RWPE2 (cell line): Measurements from ENCODE around the gene TMEM52B.

Source experiments
- ATAC-seq: fragments of 200-7000 bp; cut with Tn5 transposase; 3 replicates; pipeline ENCODE4 v1.9.1; 2021; ENCODE audit warnings: low read depth
- DNase-seq: peaks from one replicate; pipeline ENCODE4 v3.0.0-alpha.2; 2020; ENCODE audit warnings: low spot score
- H3K27ac ChIP-seq: fragments of 450-650 bp; 2 replicates; pipeline ENCODE4 v1.5.1; 2017; ENCODE audit warnings: mild to moderate bottlenecking; ENCODE audit not compliant: poor library complexity, severe bottlenecking
- H3K27me3 ChIP-seq: fragments of 250-450 bp; sonication (Bioruptor Pico); 2 replicates; pipeline ENCODE4 v1.5.1; 2021; ENCODE audit warnings: mild to moderate bottlenecking, moderate library complexity; ENCODE audit not compliant: insufficient read depth, poor library complexity, severe bottlenecking
- H3K36me3 ChIP-seq: fragments of 250-450 bp; sonication (Bioruptor Pico); 2 replicates; pipeline ENCODE4 v1.5.1; 2020; ENCODE audit warnings: low read depth, mild to moderate bottlenecking, moderate library complexity
- H3K4me1 ChIP-seq: fragments of 250-450 bp; sonication (Bioruptor Pico); 2 replicates; pipeline ENCODE4 v1.5.1; 2021; ENCODE audit warnings: mild to moderate bottlenecking, moderate library complexity; ENCODE audit not compliant: insufficient read depth, poor library complexity, severe bottlenecking
- H3K4me3 ChIP-seq: fragments of 250-450 bp; sonication (Bioruptor Pico); 2 replicates; pipeline ENCODE4 v1.5.1; 2021; ENCODE audit warnings: mild to moderate bottlenecking, moderate library complexity; ENCODE audit not compliant: severe bottlenecking
- H3K9me3 ChIP-seq: fragments of 250-450 bp; sonication (Bioruptor Pico); 2 replicates; pipeline ENCODE4 v1.5.1; 2021; ENCODE audit warnings: mild to moderate bottlenecking, moderate library complexity; ENCODE audit not compliant: severe bottlenecking
- CTCF ChIP-seq: fragments of 450-650 bp; IDR thresholded peaks from one replicate; pipeline ENCODE4 v1.5.1; 2017; ENCODE audit warnings: mild to moderate bottlenecking, moderate library complexity; ENCODE audit not compliant: poor library complexity, severe bottlenecking

TMEM52B gene

GRCh38 chr12:10189653-10190052 lies 10.8 kb downstream of the TMEM52B start:
- no peak for ATAC-seq
- H3K4me3 ChIP-seq, result no peak overlapping the region
- H3K4me1 ChIP-seq, result peaks cover 4% of the 10 kb centered on the region
- no peaks in the 10 kb centered on the region for H3K27me3 ChIP-seq
- no peak for TF ChIP-seq CTCF
- DNase-seq, result no peak
- H3K27ac ChIP-seq, result no peak overlapping the region
- no peaks in the 10 kb centered on the region for H3K9me3 ChIP-seq
- H3K36me3 ChIP-seq, result no peaks in the 10 kb centered on the region

GRCh38 chr12:10190558-10191388 lies 11.9 kb downstream of the TMEM52B start:
- Histone ChIP-seq H3K27me3 (no peaks in the 10 kb centered on the region), H3K4me1 (peaks cover 4% of the 10 kb centered on the region), H3K9me3 (no peaks in the 10 kb centered on the region), H3K27ac (no peak overlapping the region), H3K4me3 (no peak overlapping the region), H3K36me3 (no peaks in the 10 kb centered on the region)
- peak; percentile 64 for TF ChIP-seq CTCF
- ATAC-seq, result peak; percentile 71
- no peak for DNase-seq

GRCh38 chr12:10191865-10192264 lies 13.0 kb downstream of the TMEM52B start:
- Histone ChIP-seq H3K27me3 (no peaks in the 10 kb centered on the region), H3K4me1 (peaks cover 4% of the 10 kb centered on the region), H3K27ac (no peak overlapping the region), H3K9me3 (no peaks in the 10 kb centered on the region), H3K4me3 (no peak overlapping the region), H3K36me3 (no peaks in the 10 kb centered on the region)
- DNase-seq, result no peak
- peak; percentile 56; the same call in 2 of the 3 replicates for ATAC-seq
- TF ChIP-seq CTCF, result no peak

GRCh38 chr12:10194160-10194670 lies 15.4 kb downstream of the TMEM52B start:
- ATAC-seq, result no peak
- Histone ChIP-seq H3K27ac (no peak overlapping the region), H3K4me1 (peaks cover 4% of the 10 kb centered on the region)

More at GRCh38 chr12:10194160-10194670, 15.4 kb downstream of the TMEM52B start:
- no peak for TF ChIP-seq CTCF
- Histone ChIP-seq H3K9me3 (no peaks in the 10 kb centered on the region), H3K27me3 (no peaks in the 10 kb centered on the region), H3K36me3 (no peaks in the 10 kb centered on the region), H3K4me3 (no peak overlapping the region)
- DNase-seq, result no peak
